A673 (cell line): Measurements from ENCODE around the gene SIN3B.

ENCODE experiments used
- EZH2 ChIP-seq: fragments of 200-600 bp; sonication (generic); IDR thresholded peaks from 2 replicates; pipeline ENCODE4 v1.6.1; 2017; ENCODE audit warnings: borderline replicate concordance, low read depth, mild to moderate bottlenecking, mixed read lengths, antibody characterized with exemption, low read length; ENCODE audit not compliant: poor library complexity, severe bottlenecking
- TF ChIP-seq, protein P1 (sequence below): fragments of 300-800, 200-600 bp; sonication (generic); conservative IDR thresholded peaks from 2 replicates; pipeline ENCODE4 v1.5.1; 2017; ENCODE audit warnings: low read depth, mild to moderate bottlenecking, antibody characterized with exemption, low read length, moderate library complexity, mixed read lengths

DNA sequence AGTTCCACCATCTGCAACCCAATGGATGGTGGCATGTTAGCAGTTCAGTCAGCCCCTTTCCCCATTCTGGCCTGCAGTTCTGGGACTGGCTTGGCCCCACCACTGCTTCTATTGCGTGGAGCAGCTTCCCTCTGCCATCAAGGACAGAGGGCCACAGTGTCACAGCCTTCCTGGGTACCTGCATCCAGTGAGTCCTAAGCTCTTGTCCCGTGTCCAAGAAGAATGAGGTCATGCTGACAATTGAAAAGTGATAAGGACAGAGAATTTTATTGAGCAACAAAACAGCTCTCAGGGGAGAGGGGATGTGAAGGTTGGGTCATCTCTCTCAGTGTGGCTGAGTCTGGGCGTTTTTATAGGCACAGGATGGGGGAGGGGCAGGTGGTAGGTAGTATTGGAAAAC, 33.5 kb upstream of the SIN3B start:
- TF ChIP-seq, protein P1, sequence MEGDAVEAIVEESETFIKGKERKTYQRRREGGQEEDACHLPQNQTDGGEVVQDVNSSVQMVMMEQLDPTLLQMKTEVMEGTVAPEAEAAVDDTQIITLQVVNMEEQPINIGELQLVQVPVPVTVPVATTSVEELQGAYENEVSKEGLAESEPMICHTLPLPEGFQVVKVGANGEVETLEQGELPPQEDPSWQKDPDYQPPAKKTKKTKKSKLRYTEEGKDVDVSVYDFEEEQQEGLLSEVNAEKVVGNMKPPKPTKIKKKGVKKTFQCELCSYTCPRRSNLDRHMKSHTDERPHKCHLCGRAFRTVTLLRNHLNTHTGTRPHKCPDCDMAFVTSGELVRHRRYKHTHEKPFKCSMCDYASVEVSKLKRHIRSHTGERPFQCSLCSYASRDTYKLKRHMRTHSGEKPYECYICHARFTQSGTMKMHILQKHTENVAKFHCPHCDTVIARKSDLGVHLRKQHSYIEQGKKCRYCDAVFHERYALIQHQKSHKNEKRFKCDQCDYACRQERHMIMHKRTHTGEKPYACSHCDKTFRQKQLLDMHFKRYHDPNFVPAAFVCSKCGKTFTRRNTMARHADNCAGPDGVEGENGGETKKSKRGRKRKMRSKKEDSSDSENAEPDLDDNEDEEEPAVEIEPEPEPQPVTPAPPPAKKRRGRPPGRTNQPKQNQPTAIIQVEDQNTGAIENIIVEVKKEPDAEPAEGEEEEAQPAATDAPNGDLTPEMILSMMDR = no peak
- no peak for TF ChIP-seq EZH2
